HG03097 (cell line): ENCODE data around the gene USP48.
A peak's percentile ranks its signal among the peaks of the same experiment; 100 is the strongest.
"Not testable (repeated sequence)": the region's sequence is repeated elsewhere in the genome, so short reads cannot be mapped to it uniquely, and the experiment has no call there.

Source experiments
- ATAC-seq: cut with Tn5 transposase; IDR thresholded peaks from one replicate; pipeline ENCODE4 v1.9.1; 2021; ENCODE audit not compliant: unreplicated experiment, low FRiP score

Gene USP48

GRCh38 chr1:21774835-21775549 lies 8.0 kb downstream of the USP48 start:
- no peak for ATAC-seq

- ATAC-seq, result peak; percentile 62
Measured at GRCh38 chr1:21773585-21773984, 9.4 kb downstream of the USP48 start.

GRCh38 chr1:21771672-21772071 lies 11.3 kb downstream of the USP48 start:
- not testable (repeated sequence) for ATAC-seq

- not testable (repeated sequence) for ATAC-seq
Measured at GRCh38 chr1:21770602-21771001, 12.3 kb downstream of the USP48 start.

- ATAC-seq, result no peak
Measured at GRCh38 chr1:21770201-21770600, 12.7 kb downstream of the USP48 start.

- not testable (repeated sequence) for ATAC-seq
Measured at GRCh38 chr1:21767106-21767505, 15.8 kb downstream of the USP48 start.

- ATAC-seq, result no peak
Measured at GRCh38 chr1:21766210-21766609, 16.7 kb downstream of the USP48 start.

GRCh38 chr1:21764615-21765423 lies 18.1 kb downstream of the USP48 start:
- no peak for ATAC-seq

- ATAC-seq, result no peak
Measured at GRCh38 chr1:21763694-21764419, 19.1 kb downstream of the USP48 start.

GRCh38 chr1:21763236-21763635 lies 19.7 kb downstream of the USP48 start:
- ATAC-seq, result no peak

- ATAC-seq, result peak; percentile 42
Measured at GRCh38 chr1:21762022-21762404, 20.9 kb downstream of the USP48 start.

- ATAC-seq, result no peak
Measured at GRCh38 chr1:21761052-21761451, 21.9 kb downstream of the USP48 start.

- ATAC-seq, result no peak
Measured at GRCh38 chr1:21759818-21760217, 23.1 kb downstream of the USP48 start.

- no peak for ATAC-seq
Measured at GRCh38 chr1:21759182-21759581, 23.8 kb downstream of the USP48 start.

- no peak for ATAC-seq
Measured at GRCh38 chr1:21758614-21759013, 24.3 kb downstream of the USP48 start.

GRCh38 chr1:21756393-21757089 lies 26.4 kb downstream of the USP48 start:
- ATAC-seq, result no peak

GRCh38 chr1:21755067-21755466 lies 27.9 kb downstream of the USP48 start:
- no peak for ATAC-seq

- ATAC-seq, result no peak
Measured at GRCh38 chr1:21754583-21754982, 28.4 kb downstream of the USP48 start.

GRCh38 chr1:21752186-21752585 lies 30.8 kb downstream of the USP48 start:
- no peak for ATAC-seq

GRCh38 chr1:21751281-21751680 lies 31.7 kb downstream of the USP48 start:
- no peak for ATAC-seq

GRCh38 chr1:21750841-21751240 lies 32.1 kb downstream of the USP48 start:
- ATAC-seq, result no peak
